SK-N-MC (cell line): ENCODE data around the gene PLXNB2.

Experiments used
- EZH2 ChIP-seq: fragments of 200-600 bp; sonication (generic); IDR thresholded peaks from one replicate; pipeline ENCODE4 v1.6.1; 2017; ENCODE audit warnings: antibody characterized with exemption
- POLR2AphosphoS5 ChIP-seq: IDR thresholded peaks from 2 replicates; pipeline ENCODE4 v1.6.1; 2012; ENCODE audit warnings: mild to moderate bottlenecking, low read depth, low read length, borderline replicate concordance

DNA sequence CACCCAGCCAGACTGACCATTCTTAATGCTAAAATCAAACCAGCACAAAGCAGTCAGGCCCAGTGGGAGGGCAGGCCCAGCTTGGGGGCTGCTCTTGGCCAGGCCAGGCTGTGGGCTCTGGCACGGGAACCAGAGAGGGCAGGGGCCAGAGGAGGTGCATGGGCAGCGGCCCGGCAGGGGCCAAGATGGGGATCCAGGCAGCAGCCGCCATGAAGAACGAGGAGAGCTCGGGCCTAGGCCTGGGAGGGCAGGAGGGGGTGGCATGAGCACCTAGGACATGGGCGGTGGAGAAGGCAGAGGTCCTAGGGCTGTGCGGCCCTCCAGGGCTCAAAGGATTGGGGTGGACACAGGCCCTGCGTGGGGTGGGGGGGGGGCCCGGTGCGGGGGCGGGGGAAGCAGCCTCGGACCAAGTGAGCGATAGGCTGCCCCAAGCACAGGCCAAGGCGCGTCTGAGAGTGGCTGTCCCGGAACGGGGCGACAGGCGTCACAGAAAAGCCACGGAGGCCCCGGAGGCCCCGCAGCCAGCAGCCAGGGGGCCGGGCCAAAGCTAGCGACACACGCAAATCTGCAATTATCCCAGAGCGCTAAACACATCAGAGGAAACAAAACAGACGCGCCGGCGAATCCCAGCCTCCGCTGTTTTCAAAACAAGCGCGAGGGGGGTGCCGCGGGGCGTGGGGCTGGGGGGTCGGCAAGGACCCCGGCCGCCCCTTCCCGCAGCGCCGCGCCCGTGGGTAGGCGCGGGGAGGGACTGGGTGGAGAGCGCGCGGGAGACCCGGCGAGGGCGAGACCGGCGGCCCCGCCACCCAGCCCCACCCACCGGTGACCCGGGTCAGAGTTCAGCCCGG is 8.3 kb downstream of the PLXNB2 start:
- TF ChIP-seq POLR2AphosphoS5 (no peak), EZH2 (no peak)
